ENCODE measurements around the gene TMEM125. TPM values are rescaled to one million over a fixed set of nuclear protein-coding genes. Genes with fewer than 3 reads are reported as not detected.

TMEM125 gene
- polyA plus RNA-seq, 1 experiment, result 0.17 TPM

DNA sequence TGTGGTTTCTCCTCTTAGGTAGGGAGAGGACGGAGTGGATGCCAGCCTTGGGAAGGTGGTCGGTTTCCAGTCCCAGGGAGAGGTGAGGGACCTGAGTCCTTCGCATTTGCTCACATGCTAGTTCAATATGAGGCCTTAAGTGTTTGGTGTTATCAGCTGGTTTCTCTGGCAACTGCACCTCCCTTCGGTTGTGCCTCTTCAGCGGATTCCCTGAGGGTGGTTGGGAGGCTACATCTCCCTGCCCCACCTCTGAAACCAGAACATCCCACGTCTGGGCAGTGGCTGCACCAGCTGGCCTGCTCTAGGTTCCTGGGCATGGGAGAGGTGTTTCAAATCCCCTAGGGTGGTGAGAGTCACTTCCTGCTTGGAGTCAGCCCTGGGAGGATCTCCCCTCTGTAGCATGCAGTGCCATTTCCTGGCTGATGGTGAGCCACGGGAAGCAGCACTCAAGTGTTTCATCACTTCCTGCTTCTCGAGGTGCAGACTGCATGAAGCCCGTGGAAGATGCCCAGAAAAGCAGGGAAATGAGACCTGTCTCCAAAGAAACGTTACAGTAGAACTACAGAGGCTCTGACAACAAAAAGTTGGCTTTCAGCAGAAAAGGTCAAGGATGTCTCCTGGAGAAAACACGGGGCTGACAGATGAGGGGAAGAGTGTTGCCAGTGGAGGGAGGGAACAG is 4.5 kb downstream of the TMEM125 start:
- TF ChIP-seq CTCF (IDR thresholded peaks at IDR 0.05; ENCODE audit: insufficient read depth, low read depth, low read length), result no peak
- Histone ChIP-seq H3K36me3 (ENCODE audit: control insufficient read depth, insufficient read depth, low read length) (no peaks in the 10 kb centered on the region), H3K4me3 (ENCODE audit: low read depth, low read length) (no peak overlapping the region), H3K27me3 (ENCODE audit: control insufficient read depth, insufficient read depth, low read length) (peaks cover 6% of the 10 kb centered on the region)
- DNase-seq (ENCODE audit: low read depth), result no peak
- POLR2A ChIA-PET, result no interaction called here
- CTCF ChIA-PET, result no interaction called here

DNA sequence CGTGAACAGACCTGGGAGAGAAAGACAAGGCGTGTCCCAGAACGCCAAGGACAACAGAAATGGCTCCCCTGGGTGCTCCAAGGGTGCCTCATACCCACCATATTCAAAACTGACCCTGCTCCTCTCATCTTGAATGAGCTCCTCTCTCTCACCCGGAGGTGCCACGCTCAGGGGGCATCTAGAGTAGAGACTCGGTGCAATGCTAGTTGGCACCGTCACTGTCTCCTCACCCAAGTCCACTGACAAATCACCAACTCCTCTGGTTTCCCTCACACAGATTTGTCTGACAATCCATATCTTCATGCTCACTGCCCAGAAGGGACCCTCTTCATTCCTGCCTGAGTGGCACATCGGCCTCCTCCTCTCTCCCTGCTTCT is 5.0 kb downstream of the TMEM125 start:
- DNase-seq (ENCODE audit: low read depth), result no peak
- H3K36me3 ChIP-seq (ENCODE audit: control insufficient read depth, insufficient read depth, low read length), result no peaks in the 10 kb centered on the region
- POLR2A ChIA-PET, result no interaction called here
- CTCF ChIA-PET, result no interaction called here
- no peak overlapping the region for H3K4me3 ChIP-seq (ENCODE audit: low read depth, low read length)
- peaks cover 4% of the 10 kb centered on the region; the same call in 1 of the 2 replicates for H3K27me3 ChIP-seq (ENCODE audit: control insufficient read depth, insufficient read depth, low read length)
- no peak for TF ChIP-seq CTCF (IDR thresholded peaks at IDR 0.05; ENCODE audit: insufficient read depth, low read depth, low read length)

- Histone ChIP-seq H3K4me3 (ENCODE audit: low read depth, low read length) (no peak overlapping the region), H3K27me3 (ENCODE audit: control insufficient read depth, insufficient read depth, low read length) (no peaks in the 10 kb centered on the region), H3K36me3 (ENCODE audit: control insufficient read depth, insufficient read depth, low read length) (no peaks in the 10 kb centered on the region)
- DNase-seq (ENCODE audit: low read depth), result no peak
- CTCF ChIA-PET, result interaction anchor here (1.1 kb wide), 1 partner anchor 10 kb away, joined by 4 read pairs; the partner anchor contains the start of gene C1orf210
- TF ChIP-seq CTCF (IDR thresholded peaks at IDR 0.05; ENCODE audit: insufficient read depth, low read depth, low read length), result no peak
- POLR2A ChIA-PET, result no interaction called here
These were observed 6.2 kb downstream of the TMEM125 start for GRCh38 chr1:43275826-43276620.

GRCh38 chr1:43276673-43277072 is 6.9 kb downstream of the TMEM125 start:
- POLR2A ChIA-PET, result no interaction called here
- H3K27me3 ChIP-seq (ENCODE audit: control insufficient read depth, insufficient read depth, low read length), result no peaks in the 10 kb centered on the region
- CTCF ChIA-PET, result interaction anchor here (1.1 kb wide), 1 partner anchor 9 kb away, joined by 4 read pairs; the partner anchor contains the start of gene C1orf210
- H3K36me3 ChIP-seq (ENCODE audit: control insufficient read depth, insufficient read depth, low read length), result no peaks in the 10 kb centered on the region
- DNase-seq (ENCODE audit: low read depth), result no peak
- no peak for TF ChIP-seq CTCF (IDR thresholded peaks at IDR 0.05; ENCODE audit: insufficient read depth, low read depth, low read length)
- H3K4me3 ChIP-seq (ENCODE audit: low read depth, low read length), result no peak overlapping the region

DNA sequence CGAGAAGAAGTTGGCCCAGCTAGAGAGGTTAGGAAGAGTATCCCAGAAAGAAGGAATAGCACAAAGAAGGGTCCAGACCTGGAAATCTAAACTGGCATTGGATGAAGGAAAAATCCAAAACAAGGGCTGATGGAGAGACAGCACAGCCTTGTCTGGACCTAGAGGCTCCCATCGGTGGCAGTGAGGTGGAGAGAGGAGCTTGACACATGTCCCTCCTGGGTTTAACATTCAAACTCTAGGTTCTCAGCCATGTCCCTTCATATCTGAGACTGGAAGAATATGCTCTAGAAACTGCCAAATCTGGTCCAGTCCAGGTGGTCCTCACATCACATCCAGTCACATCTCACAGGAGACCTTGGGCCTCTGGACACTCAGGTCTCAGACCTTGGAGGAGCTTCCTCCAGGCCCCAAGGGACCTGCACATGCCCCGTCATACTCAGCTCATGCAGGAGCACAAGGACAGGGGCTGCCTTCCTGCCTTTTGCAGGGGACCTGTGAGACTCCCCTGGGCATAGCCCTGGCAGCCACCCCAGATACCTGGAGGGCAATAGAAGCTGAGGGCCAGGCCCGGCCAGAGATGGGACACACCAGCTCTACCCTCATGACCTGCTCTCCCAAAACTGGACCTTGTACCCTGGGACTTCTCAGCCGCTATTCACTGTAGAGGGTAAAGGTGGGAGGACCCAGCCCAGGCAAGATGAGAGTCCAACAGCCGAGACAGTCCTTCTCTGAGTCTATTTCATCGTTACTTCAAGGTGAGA is 7.5 kb downstream of the TMEM125 start:
- CTCF ChIA-PET, result no interaction called here
- Histone ChIP-seq H3K27me3 (ENCODE audit: control insufficient read depth, insufficient read depth, low read length) (no peaks in the 10 kb centered on the region), H3K4me3 (ENCODE audit: low read depth, low read length) (no peak overlapping the region), H3K36me3 (ENCODE audit: control insufficient read depth, insufficient read depth, low read length) (no peaks in the 10 kb centered on the region)
- TF ChIP-seq CTCF (IDR thresholded peaks at IDR 0.05; ENCODE audit: insufficient read depth, low read depth, low read length), result no peak
- POLR2A ChIA-PET, result no interaction called here
- no peak for DNase-seq (ENCODE audit: low read depth)

Data from BJ (cell line).